Suppressor macrophage treated with lipopolysaccharide for 1 hour (primary cell): ENCODE data around the gene DRC3.

Experiments
- DNase-seq, 3 donors: peaks; one replicate each; pipeline ENCODE4 v3.0.0-alpha.2; 2020 to 2022

DRC3 gene

GRCh38 chr17:18025241-18025944, 52.7 kb downstream of the DRC3 start:
- DNase-seq, result peak; percentile 91 to 97 (median 94)

GRCh38 chr17:18025945-18026776, 53.5 kb downstream of the DRC3 start:
- peak; percentile 89 to 94 (median 89) for DNase-seq

DNA sequence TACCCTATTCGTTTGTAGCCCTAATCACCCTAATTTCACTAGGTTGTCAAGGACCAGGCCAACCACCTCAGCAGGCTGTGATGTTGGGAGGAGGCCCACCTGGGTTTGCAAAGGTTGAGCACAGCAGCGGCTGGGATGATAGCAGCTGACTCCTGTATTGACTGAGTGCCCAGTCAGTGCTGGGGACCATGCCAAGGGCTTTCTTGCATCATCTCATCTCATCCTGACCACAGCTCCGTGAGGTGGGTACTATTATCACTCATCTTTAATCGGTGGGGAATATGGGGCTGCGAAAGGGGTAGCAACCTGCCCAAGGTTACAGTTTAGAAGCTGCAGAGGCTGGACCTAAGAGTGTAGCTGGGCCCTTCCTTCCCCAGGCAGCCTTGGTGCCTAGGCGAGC, 54.6 kb downstream of the DRC3 start:
- no peak for DNase-seq

DNA sequence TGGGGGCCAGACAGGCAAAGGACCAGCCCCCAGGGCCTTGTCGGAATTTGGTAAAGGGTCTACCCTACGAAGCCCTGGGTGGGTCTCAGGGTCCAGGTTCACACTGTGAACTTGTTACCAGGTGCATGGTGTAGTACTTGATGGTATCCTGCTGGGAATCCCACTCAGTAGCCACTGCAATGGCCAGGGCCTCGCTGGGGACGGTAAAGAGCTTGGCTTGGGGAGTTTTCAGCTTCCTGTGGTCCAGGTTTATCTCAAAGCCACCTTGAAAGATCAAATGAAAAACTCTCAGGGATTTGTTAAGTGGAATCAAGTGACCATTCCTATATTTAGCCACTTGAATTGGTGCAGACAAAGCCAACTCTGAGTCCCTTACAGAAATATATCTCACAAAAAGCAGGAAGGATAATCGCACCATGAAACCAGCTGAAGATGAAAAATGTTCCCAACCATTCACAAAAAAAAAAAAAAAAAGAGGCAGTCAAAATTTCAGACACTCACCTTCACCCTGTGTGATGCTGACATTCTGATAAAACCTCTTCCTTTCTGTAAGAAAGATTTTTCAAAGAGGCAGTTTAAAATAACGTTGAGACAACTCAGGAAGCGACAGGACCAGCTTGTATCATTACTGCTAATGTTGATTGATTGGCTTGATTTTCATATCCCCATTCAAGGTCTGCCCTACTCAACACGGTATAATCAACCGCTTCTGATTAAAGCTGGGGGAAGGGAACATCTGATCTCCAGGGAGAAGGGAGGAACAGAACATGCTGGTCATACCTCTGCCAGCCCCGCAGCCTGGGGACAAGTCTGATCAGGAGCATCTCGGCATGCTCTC, 55.7 kb downstream of the DRC3 start:
- DNase-seq, result no peak

GRCh38 chr17:18028952-18029540, 56.4 kb downstream of the DRC3 start:
- no peak for DNase-seq

DNA sequence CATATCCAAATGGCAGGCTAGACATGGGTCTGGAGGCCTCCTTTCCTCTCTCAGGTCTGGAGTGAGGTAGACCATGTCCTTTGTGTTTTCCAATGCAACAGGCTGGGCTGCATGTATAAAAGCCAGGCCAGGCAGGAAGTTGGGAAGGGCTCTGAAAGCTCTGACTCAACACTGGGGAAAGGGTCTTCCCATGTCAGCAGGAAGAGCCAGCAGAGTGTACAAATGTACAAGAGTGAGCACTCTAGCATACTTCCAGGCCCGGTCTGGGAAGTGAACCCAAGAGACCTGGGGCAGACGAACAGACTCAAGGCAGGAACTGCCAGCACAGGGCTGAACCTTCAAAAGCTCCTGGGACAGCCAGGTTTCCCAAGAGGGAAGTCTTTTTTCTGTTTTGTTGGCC, 59.3 kb downstream of the DRC3 start:
- DNase-seq, result peak; percentile 53 to 58 (median 56)

DNA sequence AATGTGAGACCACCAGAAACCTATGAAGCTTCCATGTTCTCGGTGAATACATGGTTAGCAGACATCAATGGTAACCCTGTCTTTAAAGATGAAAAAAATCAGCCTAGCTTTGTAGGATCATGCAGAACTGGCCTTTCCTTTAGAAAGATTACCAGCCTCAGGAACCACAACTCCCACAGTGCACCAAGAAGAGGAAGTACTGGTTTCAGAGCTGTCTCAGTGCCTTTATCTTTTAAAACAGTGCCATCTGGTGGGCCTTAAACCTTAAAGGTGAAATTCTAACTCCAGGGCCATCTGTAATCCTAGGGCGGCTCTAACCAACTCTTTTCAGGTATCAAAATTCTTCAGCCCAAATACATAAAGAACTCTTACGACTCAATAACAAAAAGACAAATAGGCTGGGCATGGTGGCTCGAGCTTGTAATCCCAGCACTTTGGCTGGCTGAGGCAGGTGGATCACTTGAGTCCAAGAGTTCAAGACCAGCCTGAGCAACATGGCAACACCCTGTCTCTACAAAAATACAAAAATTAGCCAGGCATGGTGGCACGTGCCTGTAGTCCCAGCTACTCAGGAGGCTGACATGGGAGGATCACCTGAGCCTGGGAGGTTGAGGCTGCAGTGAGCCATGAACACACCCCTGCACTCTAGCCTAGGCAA, 60.9 kb downstream of the DRC3 start:
- DNase-seq, result peak; percentile 88 to 95 (median 94)

GRCh38 chr17:18035704-18036103, 63.0 kb downstream of the DRC3 start:
- no peak for DNase-seq

GRCh38 chr17:18037486-18037885, 64.8 kb downstream of the DRC3 start:
- peak; percentile 51 to 75 (median 60) for DNase-seq

DNA sequence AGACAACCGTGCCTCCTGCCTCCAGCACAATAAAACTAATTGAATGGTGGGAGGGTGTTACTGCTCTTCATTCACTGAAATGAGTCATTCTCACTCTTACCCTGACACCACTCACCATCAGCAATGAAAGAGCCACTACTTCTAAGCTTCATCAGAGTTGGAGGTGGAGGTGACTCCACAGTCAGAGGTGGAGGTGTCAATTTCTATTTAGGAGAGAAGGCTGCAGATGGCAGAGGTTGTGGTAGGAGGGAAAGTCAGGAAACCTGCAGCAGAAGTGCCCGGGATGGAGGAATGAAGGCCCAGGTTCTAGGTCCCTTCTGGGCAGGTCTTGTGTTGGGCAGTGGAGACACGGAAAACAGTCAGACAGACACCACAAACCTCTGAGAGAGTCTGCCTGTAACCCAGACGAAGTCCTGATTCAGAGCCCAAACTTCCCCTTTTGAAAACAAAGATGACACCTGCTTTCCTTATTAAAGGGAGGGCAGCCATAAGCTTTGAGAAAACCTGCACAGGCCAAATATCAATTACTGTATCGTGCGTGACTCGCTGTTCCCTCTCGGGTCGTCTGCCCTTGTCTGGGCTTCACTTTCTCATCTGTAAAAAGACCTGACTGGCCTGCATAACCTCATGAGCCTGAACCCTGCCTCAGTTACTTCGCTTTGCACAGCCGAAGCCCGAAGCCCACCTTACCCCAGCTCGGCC, 65.6 kb downstream of the DRC3 start:
- DNase-seq, result peak; percentile 46 to 70 (median 60)

DNA sequence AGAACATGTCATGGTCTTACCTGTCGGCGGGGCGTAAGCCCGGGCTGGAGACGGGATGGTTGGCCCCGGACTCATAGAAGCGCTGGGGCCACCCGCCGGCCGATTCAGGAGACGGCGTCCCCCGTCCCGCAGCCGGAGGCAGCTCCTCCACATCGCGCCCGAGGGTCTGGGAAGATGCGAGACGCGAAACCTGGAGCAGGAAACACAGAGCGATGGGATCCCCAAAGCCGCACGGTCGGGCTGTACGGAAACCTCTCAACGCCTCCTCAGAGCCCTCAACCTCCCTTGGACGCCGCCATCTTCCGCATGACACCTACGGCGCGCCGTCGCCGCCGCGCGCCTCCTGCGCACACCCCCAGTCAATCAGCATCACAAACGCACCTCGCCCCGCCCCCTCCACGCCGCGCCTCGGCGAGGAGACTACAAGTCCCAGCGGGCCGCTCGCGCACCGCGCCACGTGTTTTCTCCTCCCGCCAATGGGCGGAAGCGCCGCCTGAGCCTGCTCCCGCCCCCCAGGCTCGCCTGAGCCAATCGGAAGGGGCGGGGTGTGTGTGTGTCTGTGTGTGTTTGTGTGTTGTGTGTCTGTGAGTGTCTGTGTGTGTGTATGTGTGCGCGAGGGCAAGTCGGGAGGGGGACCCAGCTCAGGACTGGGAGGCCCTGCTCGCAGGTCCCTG, 66.3 kb downstream of the DRC3 start, which contains the start of the genes ATPAF2 and GID4:
Gene ATPAF2 (minus strand): TSS at position 308 of the 674 bp plus-strand sequence. CDS start 155 bp downstream, at position 153.
Gene GID4 (plus strand): TSS at position 548 of the 674 bp plus-strand sequence. CDS start 57 bp downstream, at position 605.
- DNase-seq, result peak; percentile 100

DNA sequence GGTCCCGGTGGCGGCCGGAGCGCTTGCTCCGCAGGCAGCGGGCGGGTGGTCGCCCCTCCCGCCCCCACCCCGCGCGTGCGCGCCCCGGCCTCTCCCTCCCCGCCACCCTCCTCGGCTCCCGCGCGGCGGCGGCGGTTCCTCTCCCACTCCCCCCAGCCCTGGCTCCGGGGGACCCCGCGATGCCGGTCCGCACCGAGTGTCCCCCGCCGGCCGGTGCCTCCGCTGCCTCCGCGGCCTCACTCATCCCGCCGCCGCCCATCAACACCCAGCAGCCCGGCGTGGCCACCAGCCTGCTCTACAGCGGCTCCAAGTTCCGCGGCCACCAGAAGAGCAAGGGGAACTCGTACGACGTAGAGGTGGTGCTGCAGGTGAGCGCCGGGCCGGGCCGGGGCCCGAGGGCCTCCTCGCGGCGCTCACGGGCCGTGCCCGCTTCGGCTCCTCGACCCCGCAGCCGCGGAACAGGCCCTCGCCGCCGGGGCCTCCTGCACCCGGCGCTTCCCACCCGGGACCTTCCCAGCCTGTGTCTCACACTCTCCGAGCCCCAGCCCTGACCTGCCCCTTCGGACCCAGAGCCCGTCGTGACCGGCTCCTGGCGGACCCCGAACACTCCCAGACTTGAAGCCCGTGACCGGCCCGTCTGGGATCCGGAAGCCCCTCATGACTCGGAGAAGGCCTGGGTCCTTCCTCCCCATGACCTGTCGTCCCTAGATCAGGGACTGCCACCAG, 67.0 kb downstream of the DRC3 start:
- peak; percentile 25 to 53 (median 38) for DNase-seq

DNA sequence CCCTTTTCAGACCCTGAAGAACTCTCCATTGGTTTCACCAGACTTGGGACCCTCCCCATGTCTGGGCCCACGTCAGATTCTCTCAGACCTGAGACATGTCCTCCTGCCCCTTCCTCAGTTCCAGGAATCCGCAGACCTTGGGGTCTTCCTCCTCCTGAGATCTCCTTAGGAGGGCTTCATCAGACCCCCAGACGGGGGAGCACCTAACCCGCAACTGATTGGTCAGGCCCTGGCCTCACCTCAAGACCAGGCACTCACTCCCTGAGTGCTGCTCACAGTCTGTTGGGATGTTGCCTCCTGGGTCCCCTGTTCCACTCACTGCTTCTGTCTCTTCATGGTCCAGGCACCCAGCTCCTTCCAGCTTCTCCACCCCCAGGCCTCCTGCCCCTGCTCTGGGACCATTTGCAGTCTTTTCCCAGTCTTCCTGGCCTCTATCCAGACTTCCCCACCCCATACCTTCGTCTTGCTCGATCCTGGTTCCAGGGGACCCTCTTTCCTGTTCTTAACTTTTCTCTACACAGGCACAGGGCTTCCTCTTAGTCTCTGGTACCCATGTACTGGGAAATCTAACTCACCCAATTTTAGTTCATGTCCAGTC, 67.7 kb downstream of the DRC3 start:
- no peak for DNase-seq

DNA sequence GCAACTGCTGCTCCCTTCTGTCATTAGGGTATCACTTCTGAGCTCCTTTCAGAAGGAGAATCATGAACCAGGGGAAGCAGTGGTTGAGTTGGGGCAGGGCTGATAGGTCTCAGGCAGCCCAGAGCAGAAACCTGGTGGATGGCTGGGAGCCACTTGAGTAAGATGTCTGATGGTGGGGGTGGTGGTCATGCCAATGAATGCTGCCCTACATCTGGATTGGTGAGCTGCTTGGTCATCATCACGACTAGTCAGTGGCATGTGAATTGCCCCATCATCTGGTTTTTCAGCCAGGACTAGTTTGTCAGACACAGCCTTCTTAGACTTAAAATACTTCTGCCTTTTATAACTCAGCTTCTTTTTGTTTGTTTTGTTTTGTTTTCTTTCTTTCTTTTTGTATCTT, 69.1 kb downstream of the DRC3 start:
- DNase-seq, result peak; percentile 59 to 72 (median 61)

GRCh38 chr17:18042983-18043382, 70.3 kb downstream of the DRC3 start:
- DNase-seq, result no peak

GRCh38 chr17:18043491-18043890, 70.8 kb downstream of the DRC3 start:
- DNase-seq, result peak in 1 of 3 donors; percentile 25

DNA sequence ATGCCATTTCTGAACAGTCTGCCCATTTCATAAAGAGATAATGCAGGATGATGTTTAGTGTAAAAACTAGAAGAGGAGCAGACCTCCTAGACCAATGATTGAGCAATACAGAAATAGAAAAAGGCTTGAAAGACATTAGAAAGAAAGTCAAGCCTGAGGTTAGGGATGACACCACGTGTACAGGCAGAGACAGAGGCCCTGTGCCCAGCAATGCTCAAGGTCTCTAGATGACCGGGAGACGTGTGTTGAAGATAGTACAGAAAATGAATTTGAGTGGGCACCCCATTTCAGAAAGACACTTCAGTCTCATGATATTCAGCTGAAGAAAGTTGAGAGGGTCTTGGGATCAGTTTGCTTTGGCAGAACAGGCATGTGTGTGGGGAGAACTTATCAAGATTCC, 71.9 kb downstream of the DRC3 start:
- DNase-seq, result no peak

DNA sequence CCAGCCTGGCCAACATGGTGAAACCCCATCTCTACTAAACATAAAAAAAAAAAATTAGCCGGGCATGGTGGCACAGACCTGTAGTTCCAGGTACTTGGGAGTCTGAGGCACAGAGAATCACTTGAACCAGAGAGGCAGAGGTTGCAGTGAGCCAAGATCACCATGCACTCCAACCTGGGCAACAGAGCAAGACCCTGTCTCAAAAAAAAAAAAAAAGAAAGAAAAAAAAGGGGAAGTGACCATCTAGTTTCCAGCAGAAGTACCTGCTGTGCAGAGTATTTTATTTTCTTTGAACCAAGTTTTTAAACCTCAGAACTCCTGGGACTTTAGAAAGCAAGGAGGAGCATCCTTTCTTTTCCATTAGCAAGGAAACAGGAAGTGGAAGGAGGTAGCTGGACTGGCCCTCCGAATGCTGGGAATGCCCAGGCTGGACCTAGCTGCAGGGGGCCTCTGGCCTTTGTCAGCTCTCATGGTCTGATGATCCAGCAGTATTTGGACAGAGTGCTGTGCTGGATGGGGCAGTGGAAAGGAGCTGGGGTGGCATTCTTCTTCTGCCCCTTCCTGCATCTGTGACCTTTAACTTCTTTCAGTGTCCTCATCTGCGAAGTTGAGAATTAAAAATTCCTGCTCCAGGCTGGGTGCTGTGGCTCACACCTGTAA, 73.2 kb downstream of the DRC3 start:
- no peak for DNase-seq

DNA sequence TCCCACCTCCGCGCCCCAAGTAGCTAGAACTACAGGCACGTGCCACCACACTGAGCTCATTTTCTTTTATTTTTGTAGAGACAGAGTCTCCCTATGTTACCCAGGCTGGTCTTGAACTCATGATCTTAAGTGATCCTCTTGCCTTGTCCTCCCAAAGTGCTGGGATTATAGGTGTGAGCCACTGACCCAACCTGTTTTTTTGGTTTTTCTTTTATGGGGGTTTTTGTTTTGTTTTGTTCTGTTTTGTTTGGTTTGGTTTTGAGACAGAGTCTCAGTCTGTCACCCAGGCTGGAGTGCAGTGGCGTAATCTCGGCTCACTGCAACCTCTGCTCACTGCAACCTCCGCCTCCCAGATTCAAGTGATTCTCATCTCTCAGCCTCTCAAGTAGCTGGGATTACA, 82.9 kb downstream of the DRC3 start:
- no peak for DNase-seq
